Fibroblast of lung (primary cell): Measurements from ENCODE around the gene SPTB. TPM values are rescaled to one million over a fixed set of nuclear protein-coding genes. Genes with fewer than 3 reads are reported as not detected.

Source experiments
- DNase-seq, 2 donors: peaks; one replicate each; pipeline versions ENCODE4 v3.0.0 to v3.0.0-alpha.2; 2010; ENCODE audit warnings: low read depth in 2 of 2
- H2AFZ ChIP-seq: 2 replicates; pipeline ENCODE4 v1.5.1; 2012; ENCODE audit warnings: low read length, control low read depth, inconsistent platforms
- H3K27ac ChIP-seq: 2 replicates; pipeline ENCODE4 v1.5.1; 2011; ENCODE audit warnings: low read length, control low read depth; ENCODE audit not compliant: insufficient read depth
- H3K27me3 ChIP-seq: 2 replicates; pipeline ENCODE4 v1.5.1; 2011; ENCODE audit warnings: mild to moderate bottlenecking, low read length; ENCODE audit not compliant: control insufficient read depth, insufficient read depth
- H3K36me3 ChIP-seq: 2 replicates; pipeline ENCODE4 v1.5.1; 2011; ENCODE audit warnings: low read length; ENCODE audit not compliant: control insufficient read depth, insufficient read depth
- H3K4me1 ChIP-seq: 2 replicates; pipeline ENCODE4 v1.5.1; 2011; ENCODE audit warnings: low read length; ENCODE audit not compliant: control insufficient read depth, insufficient read depth; ENCODE audit errors: extremely low read depth
- H3K4me2 ChIP-seq: 2 replicates; pipeline ENCODE4 v1.5.1; 2011; ENCODE audit warnings: low read length, control low read depth; ENCODE audit not compliant: insufficient read depth; ENCODE audit errors: extremely low read depth
- H3K4me3 ChIP-seq, 4 experiments: fragments of 200-600 bp in 1 of 4; sonication (generic) in 1 of 4; replicated peaks in 1 of 4; 2 replicates each; pipeline ENCODE4 v1.5.1; 2011 to 2016; ENCODE audit warnings: low read length in 4 of 4, low read depth in 3 of 4, mild to moderate bottlenecking in 3 of 4, control low read depth in 2 of 4, inconsistent platforms in 1 of 4, mixed read lengths in 1 of 4; ENCODE audit not compliant: insufficient read depth in 1 of 4; ENCODE audit errors: control extremely low read depth in 1 of 4
- H3K79me2 ChIP-seq: 2 replicates; pipeline ENCODE4 v1.5.1; 2012; ENCODE audit warnings: mild to moderate bottlenecking, low read length, inconsistent platforms; ENCODE audit not compliant: control insufficient read depth, insufficient read depth
- H3K9ac ChIP-seq: 2 replicates; pipeline ENCODE4 v1.5.1; 2011; ENCODE audit warnings: mild to moderate bottlenecking, low read length, control low read depth; ENCODE audit not compliant: insufficient read depth
- H3K9me3 ChIP-seq: 2 replicates; pipeline ENCODE4 v1.5.1; 2012; ENCODE audit warnings: low read depth, low read length; ENCODE audit not compliant: control insufficient read depth, insufficient read depth
- H4K20me1 ChIP-seq: 2 replicates; pipeline ENCODE4 v1.5.1; 2011; ENCODE audit warnings: low read length; ENCODE audit not compliant: control insufficient read depth, insufficient read depth; ENCODE audit errors: extremely low read depth
- EZH2 ChIP-seq: IDR thresholded peaks from 2 replicates; pipeline ENCODE4 v1.5.1; 2012; ENCODE audit warnings: low read length, control low read depth, mild to moderate bottlenecking; ENCODE audit errors: missing control alignments
- polyA plus RNA-seq, 2 donors: library from polyadenylated mRNA; depleted of rRNA in 1 of 2; stranded (reverse) in 1 of 2; unstranded in 1 of 2; fragments of >200 nt; gene quantifications; 2 replicates each; pipeline ENCODE4 v1.2.1, GENCODE V29; 2011 to 2012; ENCODE audit warnings: missing spikeins in 1 of 2
- total RNA-seq: library from RNA; depleted of rRNA; stranded (reverse); fragments of >200 nt; gene quantifications from 2 replicates; pipeline ENCODE4 v1.2.1, GENCODE V29; 2014
- TF ChIP-seq, protein P1 (sequence below), 2 donors: IDR thresholded peaks in 1 of 2; conservative IDR thresholded peaks in 1 of 2; 1 replicate in 1 of 2; 2 replicates in 1 of 2; pipeline ENCODE4 v1.5.1; 2011 to 2012; ENCODE audit warnings: low read length in 2 of 2, control low read depth in 1 of 2, inconsistent platforms in 1 of 2, low read depth in 1 of 2, mild to moderate bottlenecking in 1 of 2

The SPTB gene
- total and polyA plus RNA-seq, 2 donors (not counting 1 experiment from before 2014, with no cell fraction given), result not detected

DNA sequence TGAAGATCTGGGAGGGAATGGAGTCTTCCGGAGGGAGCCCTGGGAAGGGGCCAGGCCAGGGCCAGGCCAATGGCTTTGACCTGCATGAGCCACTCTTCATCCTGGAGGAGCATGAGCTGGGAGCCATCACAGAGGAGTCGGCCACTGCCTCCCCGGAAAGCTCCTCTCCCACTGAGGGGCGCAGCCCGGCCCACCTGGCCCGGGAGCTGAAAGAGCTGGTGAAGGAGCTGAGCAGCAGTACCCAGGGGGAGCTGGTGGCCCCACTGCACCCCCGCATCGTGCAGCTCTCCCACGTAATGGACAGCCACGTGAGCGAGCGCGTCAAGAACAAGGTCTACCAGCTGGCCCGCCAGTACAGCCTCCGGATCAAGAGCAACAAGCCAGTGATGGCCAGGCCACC is 137.7 kb downstream of the SPTB start:
- no peak for TF ChIP-seq EZH2
- TF ChIP-seq, protein P1, sequence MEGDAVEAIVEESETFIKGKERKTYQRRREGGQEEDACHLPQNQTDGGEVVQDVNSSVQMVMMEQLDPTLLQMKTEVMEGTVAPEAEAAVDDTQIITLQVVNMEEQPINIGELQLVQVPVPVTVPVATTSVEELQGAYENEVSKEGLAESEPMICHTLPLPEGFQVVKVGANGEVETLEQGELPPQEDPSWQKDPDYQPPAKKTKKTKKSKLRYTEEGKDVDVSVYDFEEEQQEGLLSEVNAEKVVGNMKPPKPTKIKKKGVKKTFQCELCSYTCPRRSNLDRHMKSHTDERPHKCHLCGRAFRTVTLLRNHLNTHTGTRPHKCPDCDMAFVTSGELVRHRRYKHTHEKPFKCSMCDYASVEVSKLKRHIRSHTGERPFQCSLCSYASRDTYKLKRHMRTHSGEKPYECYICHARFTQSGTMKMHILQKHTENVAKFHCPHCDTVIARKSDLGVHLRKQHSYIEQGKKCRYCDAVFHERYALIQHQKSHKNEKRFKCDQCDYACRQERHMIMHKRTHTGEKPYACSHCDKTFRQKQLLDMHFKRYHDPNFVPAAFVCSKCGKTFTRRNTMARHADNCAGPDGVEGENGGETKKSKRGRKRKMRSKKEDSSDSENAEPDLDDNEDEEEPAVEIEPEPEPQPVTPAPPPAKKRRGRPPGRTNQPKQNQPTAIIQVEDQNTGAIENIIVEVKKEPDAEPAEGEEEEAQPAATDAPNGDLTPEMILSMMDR (conservative IDR thresholded peaks at IDR 0.05 in 1 of 2, IDR thresholded peaks at IDR 0.05 in 1 of 2; ENCODE audit: low read depth in 1 of 2, low read length in 2 of 2), result no peak
- no peaks in the 10 kb centered on the region for H4K20me1 ChIP-seq
- H2AFZ ChIP-seq, result no peak overlapping the region
- H3K4me1 ChIP-seq, result peaks cover 2% of the 10 kb centered on the region
- no peaks in the 10 kb centered on the region for H3K9me3 ChIP-seq
- no peaks in the 10 kb centered on the region for H3K27me3 ChIP-seq
- DNase-seq, result no peak
- no peak overlapping the region for H3K4me2 ChIP-seq
- H3K79me2 ChIP-seq, result no peaks in the 10 kb centered on the region
- H3K9ac ChIP-seq, result no peak overlapping the region
- H3K4me3 ChIP-seq, result no peak overlapping the region
- no peaks in the 10 kb centered on the region for H3K36me3 ChIP-seq
- no peak overlapping the region for H3K27ac ChIP-seq

DNA sequence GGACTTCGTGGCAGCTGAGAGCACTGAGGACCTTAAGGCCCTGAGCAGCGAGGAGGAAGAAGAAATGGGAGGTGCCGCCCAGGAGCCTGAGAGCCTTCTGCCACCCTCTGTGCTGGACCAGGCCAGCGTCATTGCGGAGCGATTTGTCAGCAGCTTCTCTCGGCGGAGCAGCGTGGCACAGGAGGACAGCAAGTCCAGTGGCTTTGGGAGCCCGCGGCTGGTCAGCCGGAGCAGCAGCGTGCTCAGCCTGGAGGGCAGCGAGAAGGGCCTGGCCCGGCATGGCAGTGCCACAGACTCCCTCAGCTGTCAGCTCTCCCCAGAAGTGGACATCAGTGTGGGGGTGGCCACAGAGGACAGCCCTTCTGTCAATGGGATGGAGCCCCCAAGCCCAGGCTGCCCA is 138.5 kb downstream of the SPTB start:
- Histone ChIP-seq H3K79me2 (no peaks in the 10 kb centered on the region), H2AFZ (no peak overlapping the region), H3K4me2 (no peak overlapping the region), H3K4me3 (no peak overlapping the region), H3K4me1 (peaks cover 2% of the 10 kb centered on the region), H4K20me1 (no peaks in the 10 kb centered on the region), H3K9ac (no peak overlapping the region), H3K36me3 (no peaks in the 10 kb centered on the region), H3K27ac (no peak overlapping the region), H3K27me3 (no peaks in the 10 kb centered on the region), H3K9me3 (no peaks in the 10 kb centered on the region)
- no peak for DNase-seq
- no peak for TF ChIP-seq EZH2
- TF ChIP-seq, protein P1 (conservative IDR thresholded peaks at IDR 0.05 in 1 of 2, IDR thresholded peaks at IDR 0.05 in 1 of 2; ENCODE audit: low read depth in 1 of 2, low read length in 2 of 2), result no peak

DNA sequence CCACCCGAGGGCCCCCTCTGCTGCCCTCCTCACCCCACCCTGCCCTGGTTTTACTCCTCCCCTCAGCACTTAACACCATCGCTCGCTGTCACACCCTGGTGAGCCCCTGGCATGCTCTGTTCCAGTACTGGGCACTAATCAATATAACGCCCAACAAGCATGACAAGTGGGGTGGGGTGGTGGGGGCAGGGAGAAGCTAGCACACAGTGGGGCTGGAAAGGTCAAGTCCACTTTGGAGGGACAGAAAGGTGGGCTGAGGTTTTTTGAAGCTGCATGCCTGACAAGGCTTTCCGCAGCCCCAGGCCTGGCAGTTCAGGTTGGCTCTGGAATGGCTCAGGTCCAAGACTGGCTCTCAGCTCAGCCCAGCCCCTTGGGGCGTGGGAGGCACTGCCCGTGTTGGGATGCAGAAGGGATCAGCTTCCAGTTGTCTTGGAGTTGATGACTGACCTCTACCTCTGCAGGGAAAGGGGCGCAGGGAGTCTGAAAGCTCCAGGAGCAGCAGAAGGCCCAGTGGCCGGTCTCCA is 141.4 kb downstream of the SPTB start:
- Histone ChIP-seq H3K4me3 (no peak overlapping the region), H4K20me1 (no peaks in the 10 kb centered on the region), H3K4me1 (no peaks in the 10 kb centered on the region), H3K27me3 (no peaks in the 10 kb centered on the region), H3K27ac (no peak overlapping the region), H3K79me2 (no peaks in the 10 kb centered on the region), H3K36me3 (no peaks in the 10 kb centered on the region), H3K9me3 (no peaks in the 10 kb centered on the region), H3K4me2 (no peak overlapping the region), H2AFZ (no peak overlapping the region), H3K9ac (no peak overlapping the region)
- DNase-seq, result no peak
- TF ChIP-seq, protein P1 (conservative IDR thresholded peaks at IDR 0.05 in 1 of 2, IDR thresholded peaks at IDR 0.05 in 1 of 2; ENCODE audit: low read depth in 1 of 2, low read length in 2 of 2), result no peak
- no peak for TF ChIP-seq EZH2
